Measurements from ENCODE around the gene MRTFB. TPM values are rescaled to one million over a fixed set of nuclear protein-coding genes. Genes with fewer than 3 reads are reported as not detected.

MRTFB gene
- total and polyA plus RNA-seq, 2 of the 13 experiments (the other 11 are each of a cell fraction or from before 2014, with no cell fraction given) = 11.4 to 14.0 TPM

GRCh38 chr16:14300705-14301168 is 229.6 kb downstream of the MRTFB start (continued):
- TF ChIP-seq ZNF256 (CRISPR knock-in tag; conservative IDR thresholded peaks at IDR 0.05) (peak; percentile 71; the same call in 1 of the 2 replicates), ZNF276 (CRISPR knock-in tag; IDR thresholded peaks at IDR 0.05; ENCODE audit: low read depth) (no peak), PITX1 (CRISPR knock-in tag; IDR thresholded peaks at IDR 0.05) (peak; percentile 57), ZKSCAN8 (CRISPR knock-in tag; IDR thresholded peaks at IDR 0.05; ENCODE audit: borderline replicate concordance) (0 out of 2 replicates have a peak, but pooled peaks have one; percentile 26), KLF16 (CRISPR knock-in tag; IDR thresholded peaks at IDR 0.05) (peak in 1 of 2 experiments; percentile 69; a peak in 2 of 4 replicates), KMT2B (CRISPR knock-in tag; IDR thresholded peaks at IDR 0.05) (0 out of 2 replicates have a peak, but pooled peaks have one; percentile 54), CC2D1A (CRISPR knock-in tag; IDR thresholded peaks at IDR 0.05) (peak; percentile 73; the same call in 1 of the 2 replicates), ATF4 (CRISPR knock-in tag; IDR thresholded peaks at IDR 0.05) (peak in 1 of 2 experiments; percentile 24; a peak in 1 of 4 replicates), ZNF740 (CRISPR knock-in tag; IDR thresholded peaks at IDR 0.05) (peak; percentile 64; the same call in 1 of the 2 replicates), XBP1 (CRISPR knock-in tag; IDR thresholded peaks at IDR 0.05) (0 out of 2 replicates have a peak, but pooled peaks have one; percentile 27), HDAC2 (CRISPR knock-in tag; IDR thresholded peaks at IDR 0.05) (peak; percentile 78; the same call in 1 of the 2 replicates), TP53 (CRISPR knock-in tag; conservative IDR thresholded peaks at IDR 0.05) (peak; percentile 81; the same call in 1 of the 2 replicates), SRY (CRISPR knock-in tag; IDR thresholded peaks at IDR 0.05) (peak; percentile 73), ERF (CRISPR knock-in tag; IDR thresholded peaks at IDR 0.05) (peak; percentile 48; the same call in 1 of the 2 replicates), TBP (CRISPR knock-in tag; IDR thresholded peaks at IDR 0.05) (0 out of 2 replicates have a peak, but pooled peaks have one; percentile 32), SKIL (CRISPR knock-in tag; IDR thresholded peaks at IDR 0.05; ENCODE audit: borderline replicate concordance) (0 out of 2 replicates have a peak, but pooled peaks have one; percentile 46), ELF3 (CRISPR knock-in tag; IDR thresholded peaks at IDR 0.05) (peak; percentile 78), MIER2 (CRISPR knock-in tag; IDR thresholded peaks at IDR 0.05) (peak; percentile 66; the same call in 1 of the 2 replicates), ZBTB25 (CRISPR knock-in tag; IDR thresholded peaks at IDR 0.05) (no peak), TFDP2 (CRISPR knock-in tag; IDR thresholded peaks at IDR 0.05) (peak; percentile 20), KDM3A (CRISPR knock-in tag; IDR thresholded peaks at IDR 0.05; ENCODE audit: low read depth) (0 out of 2 replicates have a peak, but pooled peaks have one; percentile 69), DRAP1 (CRISPR knock-in tag; IDR thresholded peaks at IDR 0.05) (peak; percentile 30; the same call in 1 of the 2 replicates)

All from HepG2 (cell line).